ENCODE results near the gene LRP4.

The LRP4 gene

DNA sequence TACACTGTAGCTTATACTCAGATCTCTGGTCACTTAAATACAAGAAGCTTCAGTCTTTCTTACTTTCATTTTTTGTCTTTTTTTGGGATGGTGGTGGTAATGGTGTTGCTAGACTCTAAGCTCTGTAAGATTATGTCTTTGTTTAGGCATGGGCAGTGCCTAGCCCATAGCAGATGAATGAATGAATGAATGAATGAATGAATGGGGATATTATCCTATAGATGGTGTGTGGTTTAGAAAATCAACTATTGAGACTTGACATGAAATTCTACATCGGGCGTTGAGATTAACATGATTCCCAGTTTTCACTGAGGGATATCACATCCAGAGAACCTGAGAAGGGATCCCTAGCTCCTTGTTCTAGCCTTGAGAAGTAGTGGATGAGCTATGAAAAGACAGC lies 62.5 kb downstream of the LRP4 start:
- TF ChIP-seq TCF4 (CRISPR knock-in tag; IDR thresholded peaks at IDR 0.05; ENCODE audit: borderline replicate concordance) (no peak), PPARA (CRISPR knock-in tag; IDR thresholded peaks at IDR 0.05; ENCODE audit: borderline replicate concordance) (no peak), RARB (CRISPR knock-in tag; IDR thresholded peaks at IDR 0.05) (no peak), GLIS3 (CRISPR knock-in tag; IDR thresholded peaks at IDR 0.05) (no peak), TOX (CRISPR knock-in tag; IDR thresholded peaks at IDR 0.05; ENCODE audit: borderline replicate concordance) (no peak)
- TF ChIP-seq, protein P1, sequence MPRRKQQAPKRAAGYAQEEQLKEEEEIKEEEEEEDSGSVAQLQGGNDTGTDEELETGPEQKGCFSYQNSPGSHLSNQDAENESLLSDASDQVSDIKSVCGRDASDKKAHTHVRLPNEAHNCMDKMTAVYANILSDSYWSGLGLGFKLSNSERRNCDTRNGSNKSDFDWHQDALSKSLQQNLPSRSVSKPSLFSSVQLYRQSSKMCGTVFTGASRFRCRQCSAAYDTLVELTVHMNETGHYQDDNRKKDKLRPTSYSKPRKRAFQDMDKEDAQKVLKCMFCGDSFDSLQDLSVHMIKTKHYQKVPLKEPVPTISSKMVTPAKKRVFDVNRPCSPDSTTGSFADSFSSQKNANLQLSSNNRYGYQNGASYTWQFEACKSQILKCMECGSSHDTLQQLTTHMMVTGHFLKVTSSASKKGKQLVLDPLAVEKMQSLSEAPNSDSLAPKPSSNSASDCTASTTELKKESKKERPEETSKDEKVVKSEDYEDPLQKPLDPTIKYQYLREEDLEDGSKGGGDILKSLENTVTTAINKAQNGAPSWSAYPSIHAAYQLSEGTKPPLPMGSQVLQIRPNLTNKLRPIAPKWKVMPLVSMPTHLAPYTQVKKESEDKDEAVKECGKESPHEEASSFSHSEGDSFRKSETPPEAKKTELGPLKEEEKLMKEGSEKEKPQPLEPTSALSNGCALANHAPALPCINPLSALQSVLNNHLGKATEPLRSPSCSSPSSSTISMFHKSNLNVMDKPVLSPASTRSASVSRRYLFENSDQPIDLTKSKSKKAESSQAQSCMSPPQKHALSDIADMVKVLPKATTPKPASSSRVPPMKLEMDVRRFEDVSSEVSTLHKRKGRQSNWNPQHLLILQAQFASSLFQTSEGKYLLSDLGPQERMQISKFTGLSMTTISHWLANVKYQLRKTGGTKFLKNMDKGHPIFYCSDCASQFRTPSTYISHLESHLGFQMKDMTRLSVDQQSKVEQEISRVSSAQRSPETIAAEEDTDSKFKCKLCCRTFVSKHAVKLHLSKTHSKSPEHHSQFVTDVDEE (CRISPR knock-in tag; IDR thresholded peaks at IDR 0.05): no peak
- TF ChIP-seq, protein P2, sequence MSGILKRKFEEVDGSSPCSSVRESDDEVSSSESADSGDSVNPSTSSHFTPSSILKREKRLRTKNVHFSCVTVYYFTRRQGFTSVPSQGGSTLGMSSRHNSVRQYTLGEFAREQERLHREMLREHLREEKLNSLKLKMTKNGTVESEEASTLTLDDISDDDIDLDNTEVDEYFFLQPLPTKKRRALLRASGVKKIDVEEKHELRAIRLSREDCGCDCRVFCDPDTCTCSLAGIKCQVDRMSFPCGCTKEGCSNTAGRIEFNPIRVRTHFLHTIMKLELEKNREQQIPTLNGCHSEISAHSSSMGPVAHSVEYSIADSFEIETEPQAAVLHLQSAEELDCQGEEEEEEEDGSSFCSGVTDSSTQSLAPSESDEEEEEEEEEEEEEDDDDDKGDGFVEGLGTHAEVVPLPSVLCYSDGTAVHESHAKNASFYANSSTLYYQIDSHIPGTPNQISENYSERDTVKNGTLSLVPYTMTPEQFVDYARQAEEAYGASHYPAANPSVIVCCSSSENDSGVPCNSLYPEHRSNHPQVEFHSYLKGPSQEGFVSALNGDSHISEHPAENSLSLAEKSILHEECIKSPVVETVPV (CRISPR knock-in tag; IDR thresholded peaks at IDR 0.05): no peak
- TF ChIP-seq, protein P3, sequence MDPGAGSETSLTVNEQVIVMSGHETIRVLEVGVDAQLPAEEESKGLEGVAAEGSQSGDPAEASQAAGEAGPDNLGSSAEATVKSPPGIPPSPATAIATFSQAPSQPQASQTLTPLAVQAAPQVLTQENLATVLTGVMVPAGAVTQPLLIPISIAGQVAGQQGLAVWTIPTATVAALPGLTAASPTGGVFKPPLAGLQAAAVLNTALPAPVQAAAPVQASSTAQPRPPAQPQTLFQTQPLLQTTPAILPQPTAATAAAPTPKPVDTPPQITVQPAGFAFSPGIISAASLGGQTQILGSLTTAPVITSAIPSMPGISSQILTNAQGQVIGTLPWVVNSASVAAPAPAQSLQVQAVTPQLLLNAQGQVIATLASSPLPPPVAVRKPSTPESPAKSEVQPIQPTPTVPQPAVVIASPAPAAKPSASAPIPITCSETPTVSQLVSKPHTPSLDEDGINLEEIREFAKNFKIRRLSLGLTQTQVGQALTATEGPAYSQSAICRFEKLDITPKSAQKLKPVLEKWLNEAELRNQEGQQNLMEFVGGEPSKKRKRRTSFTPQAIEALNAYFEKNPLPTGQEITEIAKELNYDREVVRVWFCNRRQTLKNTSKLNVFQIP (CRISPR knock-in tag; IDR thresholded peaks at IDR 0.05; ENCODE audit: borderline replicate concordance, low read depth): no peak
- ATAC-seq: no peak

DNA sequence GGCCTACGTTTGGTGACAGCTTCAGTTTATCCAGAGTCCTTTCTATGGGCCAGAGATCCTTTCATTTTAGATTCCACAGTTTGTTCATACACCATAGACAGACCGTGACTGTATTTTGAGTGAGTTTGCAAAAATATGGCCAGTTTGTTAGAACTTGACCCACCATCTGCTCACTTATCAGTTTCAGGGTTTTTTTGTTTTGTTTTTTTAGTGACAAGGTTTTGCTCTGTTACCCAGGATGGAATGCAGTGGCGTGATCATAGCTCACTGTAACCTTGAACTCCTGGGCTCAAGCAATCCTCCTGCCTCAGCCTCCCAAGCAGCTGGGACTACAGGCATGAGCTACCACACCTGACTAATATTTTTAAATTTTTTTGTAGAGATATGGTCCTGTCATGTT lies 63.2 kb downstream of the LRP4 start:
- no peak for TF ChIP-seq ZNF8 (CRISPR knock-in tag; IDR thresholded peaks at IDR 0.05)
- no peak for TF ChIP-seq ZFP3 (CRISPR knock-in tag; IDR thresholded peaks at IDR 0.05)
- TF ChIP-seq, protein P4, sequence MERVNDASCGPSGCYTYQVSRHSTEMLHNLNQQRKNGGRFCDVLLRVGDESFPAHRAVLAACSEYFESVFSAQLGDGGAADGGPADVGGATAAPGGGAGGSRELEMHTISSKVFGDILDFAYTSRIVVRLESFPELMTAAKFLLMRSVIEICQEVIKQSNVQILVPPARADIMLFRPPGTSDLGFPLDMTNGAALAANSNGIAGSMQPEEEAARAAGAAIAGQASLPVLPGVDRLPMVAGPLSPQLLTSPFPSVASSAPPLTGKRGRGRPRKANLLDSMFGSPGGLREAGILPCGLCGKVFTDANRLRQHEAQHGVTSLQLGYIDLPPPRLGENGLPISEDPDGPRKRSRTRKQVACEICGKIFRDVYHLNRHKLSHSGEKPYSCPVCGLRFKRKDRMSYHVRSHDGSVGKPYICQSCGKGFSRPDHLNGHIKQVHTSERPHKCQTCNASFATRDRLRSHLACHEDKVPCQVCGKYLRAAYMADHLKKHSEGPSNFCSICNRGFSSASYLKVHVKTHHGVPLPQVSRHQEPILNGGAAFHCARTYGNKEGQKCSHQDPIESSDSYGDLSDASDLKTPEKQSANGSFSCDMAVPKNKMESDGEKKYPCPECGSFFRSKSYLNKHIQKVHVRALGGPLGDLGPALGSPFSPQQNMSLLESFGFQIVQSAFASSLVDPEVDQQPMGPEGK (CRISPR knock-in tag; IDR thresholded peaks at IDR 0.05; ENCODE audit: borderline replicate concordance): no peak
- TF ChIP-seq BACH2 (CRISPR knock-in tag; IDR thresholded peaks at IDR 0.05; ENCODE audit: borderline replicate concordance): no peak
- no peak for TF ChIP-seq ZFP30 (CRISPR knock-in tag; IDR thresholded peaks at IDR 0.05)
- TF ChIP-seq, protein P2 (CRISPR knock-in tag; IDR thresholded peaks at IDR 0.05): no peak
- TF ChIP-seq SNAI2 (CRISPR knock-in tag; IDR thresholded peaks at IDR 0.05): no peak
- no peak for TF ChIP-seq CSDC2 (CRISPR knock-in tag; IDR thresholded peaks at IDR 0.05)
- TF ChIP-seq, protein P3 (CRISPR knock-in tag; IDR thresholded peaks at IDR 0.05; ENCODE audit: borderline replicate concordance, low read depth): no peak
- TF ChIP-seq, protein P1 (CRISPR knock-in tag; IDR thresholded peaks at IDR 0.05): no peak
- TF ChIP-seq ISL1 (CRISPR knock-in tag; IDR thresholded peaks at IDR 0.05): no peak
- no peak for TF ChIP-seq ZNF565 (CRISPR knock-in tag; conservative IDR thresholded peaks at IDR 0.05; ENCODE audit: low read depth)
- no peak for TF ChIP-seq ARNTL (CRISPR knock-in tag; IDR thresholded peaks at IDR 0.05; ENCODE audit: borderline replicate concordance, low read depth)
- TF ChIP-seq, protein P5, sequence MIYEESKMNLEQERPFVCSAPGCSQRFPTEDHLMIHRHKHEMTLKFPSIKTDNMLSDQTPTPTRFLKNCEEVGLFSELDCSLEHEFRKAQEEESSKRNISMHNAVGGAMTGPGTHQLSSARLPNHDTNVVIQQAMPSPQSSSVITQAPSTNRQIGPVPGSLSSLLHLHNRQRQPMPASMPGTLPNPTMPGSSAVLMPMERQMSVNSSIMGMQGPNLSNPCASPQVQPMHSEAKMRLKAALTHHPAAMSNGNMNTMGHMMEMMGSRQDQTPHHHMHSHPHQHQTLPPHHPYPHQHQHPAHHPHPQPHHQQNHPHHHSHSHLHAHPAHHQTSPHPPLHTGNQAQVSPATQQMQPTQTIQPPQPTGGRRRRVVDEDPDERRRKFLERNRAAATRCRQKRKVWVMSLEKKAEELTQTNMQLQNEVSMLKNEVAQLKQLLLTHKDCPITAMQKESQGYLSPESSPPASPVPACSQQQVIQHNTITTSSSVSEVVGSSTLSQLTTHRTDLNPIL (CRISPR knock-in tag; IDR thresholded peaks at IDR 0.05; ENCODE audit: low read depth): no peak
- no peak for ATAC-seq
